GM18861 (cell line): ENCODE measurements around the gene SLC22A12.

ENCODE experiments used
- ATAC-seq: cut with Tn5 transposase; IDR thresholded peaks from one replicate; pipeline ENCODE4 v1.9.1; 2021; ENCODE audit not compliant: unreplicated experiment

Gene SLC22A12

DNA sequence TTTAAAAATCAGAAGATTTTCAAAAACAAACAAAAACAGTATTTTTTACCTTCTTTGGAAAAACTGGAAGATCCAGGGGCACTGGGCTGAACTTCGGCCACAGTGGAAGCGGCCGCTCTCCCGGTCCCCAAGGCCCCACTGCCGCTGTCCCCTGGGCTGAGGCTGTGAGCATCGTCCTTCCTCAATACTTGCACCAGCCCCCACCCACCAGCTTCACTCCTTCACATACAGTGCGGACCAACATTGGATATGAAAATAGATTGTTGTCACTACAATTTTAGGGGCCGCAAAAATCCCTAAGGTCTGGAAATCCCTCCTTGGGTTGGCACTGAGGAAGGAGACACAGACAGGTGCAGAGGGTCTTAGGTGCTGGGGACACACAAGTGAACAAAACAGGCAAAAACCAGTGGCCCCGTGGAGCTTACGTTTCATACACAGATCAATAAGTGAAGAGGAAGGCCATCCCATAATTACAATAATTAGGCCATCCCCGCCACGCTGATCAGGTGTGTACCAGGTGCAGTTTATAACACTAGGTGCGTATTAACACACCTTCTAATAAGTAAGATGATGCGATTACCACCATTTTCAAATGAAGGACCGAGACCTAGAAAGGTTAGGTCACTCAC, 28.2 kb upstream of the SLC22A12 start:
- no peak for ATAC-seq

DNA sequence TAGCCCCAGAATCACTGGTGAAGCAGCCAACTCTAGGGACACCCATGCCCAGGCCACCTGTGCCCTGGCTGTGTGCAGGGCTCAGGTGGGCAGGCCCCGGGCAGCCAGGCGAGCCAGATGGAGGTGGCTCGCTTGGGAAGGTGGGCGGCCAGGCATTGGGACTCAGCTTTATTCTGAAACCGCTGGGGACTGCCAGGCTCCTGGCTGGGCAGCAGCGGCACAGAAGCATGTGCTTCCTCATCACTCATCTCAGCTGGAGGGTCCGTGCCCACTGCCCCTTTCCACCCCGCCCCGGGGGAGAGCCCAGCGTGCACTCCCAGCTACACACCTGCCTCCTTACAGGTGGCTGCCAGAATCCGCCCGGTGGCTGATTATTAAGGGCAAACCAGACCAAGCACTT, 27.1 kb upstream of the SLC22A12 start:
- ATAC-seq, result no peak

DNA sequence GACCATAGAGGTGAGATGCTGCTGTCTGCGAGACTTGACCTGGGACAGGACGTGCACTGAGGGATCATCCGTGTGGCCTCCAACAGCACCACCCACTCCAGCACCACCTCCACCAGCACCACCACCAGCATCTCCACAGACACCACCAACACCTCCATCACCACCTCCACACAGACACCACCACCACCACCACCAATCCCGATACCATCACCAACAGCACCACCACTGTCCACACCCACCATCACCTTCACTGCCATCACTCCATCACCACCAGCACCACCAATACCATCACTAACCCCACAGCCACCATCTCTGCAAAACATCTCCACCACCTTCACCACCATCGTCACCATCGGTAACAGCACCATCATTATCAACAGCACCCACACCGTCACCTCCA, 26.6 kb upstream of the SLC22A12 start:
- ATAC-seq, result no peak

DNA sequence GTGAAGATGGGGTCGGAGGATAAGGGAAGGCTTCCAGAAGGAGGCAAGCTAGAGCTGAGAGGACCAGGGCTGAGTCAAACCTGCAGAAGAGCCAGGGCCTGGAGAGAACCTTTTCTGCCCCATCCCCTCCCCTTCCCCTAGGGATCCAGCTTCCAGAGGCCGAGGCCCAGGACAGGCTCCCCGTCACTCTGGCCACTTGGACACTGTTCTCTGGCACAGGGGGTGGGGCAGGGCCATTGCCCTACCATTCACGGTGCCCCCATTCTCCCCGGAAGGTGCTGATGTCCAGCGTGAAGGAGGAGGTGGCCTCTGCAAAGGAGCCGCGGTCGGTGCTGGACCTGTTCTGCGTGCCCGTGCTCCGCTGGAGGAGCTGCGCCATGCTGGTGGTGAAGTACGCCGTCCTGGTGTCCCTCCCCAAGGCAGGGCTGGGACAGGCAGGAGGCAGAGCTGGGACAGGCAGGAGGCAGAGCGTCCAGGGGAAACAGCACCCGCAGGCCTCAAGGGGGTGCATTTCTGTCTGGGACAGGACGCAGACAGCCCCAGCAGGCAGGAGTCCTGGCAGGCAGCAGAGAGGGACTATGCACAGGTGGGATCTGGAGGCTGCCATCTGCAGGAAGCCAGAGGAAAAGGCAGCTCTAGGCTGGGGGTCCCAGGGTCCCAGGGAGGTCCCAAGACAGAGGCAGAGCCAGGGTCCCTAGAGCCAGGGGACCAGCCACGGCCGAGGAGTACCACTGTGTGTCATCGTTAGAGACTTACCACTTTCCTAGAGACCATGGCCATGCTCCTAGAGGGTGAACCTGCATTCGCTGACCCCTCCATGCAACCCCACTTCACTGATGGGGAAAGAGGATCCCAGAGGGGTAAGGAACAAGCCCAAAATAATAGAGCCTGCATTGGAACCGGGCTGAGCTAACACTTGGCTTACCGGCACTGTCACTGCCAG, 25.8 kb upstream of the SLC22A12 start:
- ATAC-seq, result no peak

DNA sequence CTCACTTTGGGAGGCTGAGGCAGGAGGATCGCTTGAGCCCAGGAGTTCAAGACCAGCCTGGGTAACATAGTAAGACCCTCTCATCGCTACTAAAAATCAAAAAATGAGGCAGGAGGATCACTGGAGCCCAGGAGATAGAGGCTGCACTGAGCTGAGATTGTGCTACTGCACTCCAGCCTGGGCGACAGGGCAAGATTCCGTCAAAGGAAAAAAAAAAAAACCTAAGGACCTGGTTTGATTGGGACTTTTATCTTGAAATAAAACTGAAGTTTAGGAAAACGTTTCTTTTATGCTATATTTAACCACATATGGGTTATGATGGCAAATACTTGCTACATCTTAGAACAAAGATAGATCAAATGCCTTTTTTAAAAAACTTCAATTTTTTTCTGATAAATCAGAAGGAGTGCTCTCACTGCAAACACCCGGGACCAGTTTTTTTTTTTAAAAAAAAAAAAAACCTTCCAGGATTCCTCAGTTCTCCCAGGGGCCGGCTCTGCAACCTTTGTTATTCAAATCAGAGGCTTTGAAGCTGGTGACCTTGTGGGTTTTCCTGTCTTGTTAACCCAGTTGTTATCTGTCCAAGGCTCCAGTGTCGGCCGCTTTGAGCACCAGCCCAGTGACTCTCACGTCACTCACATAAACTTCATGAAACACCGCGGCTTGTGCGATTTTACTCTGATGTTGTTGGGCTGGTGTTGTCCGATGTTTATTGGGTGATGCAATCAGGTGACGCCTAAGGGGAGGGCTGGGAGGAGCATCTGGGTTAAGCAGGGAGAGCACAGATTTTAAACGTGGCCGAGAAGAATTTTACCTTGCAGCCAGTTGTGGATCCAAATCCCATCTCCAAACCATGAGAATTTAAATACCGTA, 24.7 kb upstream of the SLC22A12 start:
- ATAC-seq, result no peak

DNA sequence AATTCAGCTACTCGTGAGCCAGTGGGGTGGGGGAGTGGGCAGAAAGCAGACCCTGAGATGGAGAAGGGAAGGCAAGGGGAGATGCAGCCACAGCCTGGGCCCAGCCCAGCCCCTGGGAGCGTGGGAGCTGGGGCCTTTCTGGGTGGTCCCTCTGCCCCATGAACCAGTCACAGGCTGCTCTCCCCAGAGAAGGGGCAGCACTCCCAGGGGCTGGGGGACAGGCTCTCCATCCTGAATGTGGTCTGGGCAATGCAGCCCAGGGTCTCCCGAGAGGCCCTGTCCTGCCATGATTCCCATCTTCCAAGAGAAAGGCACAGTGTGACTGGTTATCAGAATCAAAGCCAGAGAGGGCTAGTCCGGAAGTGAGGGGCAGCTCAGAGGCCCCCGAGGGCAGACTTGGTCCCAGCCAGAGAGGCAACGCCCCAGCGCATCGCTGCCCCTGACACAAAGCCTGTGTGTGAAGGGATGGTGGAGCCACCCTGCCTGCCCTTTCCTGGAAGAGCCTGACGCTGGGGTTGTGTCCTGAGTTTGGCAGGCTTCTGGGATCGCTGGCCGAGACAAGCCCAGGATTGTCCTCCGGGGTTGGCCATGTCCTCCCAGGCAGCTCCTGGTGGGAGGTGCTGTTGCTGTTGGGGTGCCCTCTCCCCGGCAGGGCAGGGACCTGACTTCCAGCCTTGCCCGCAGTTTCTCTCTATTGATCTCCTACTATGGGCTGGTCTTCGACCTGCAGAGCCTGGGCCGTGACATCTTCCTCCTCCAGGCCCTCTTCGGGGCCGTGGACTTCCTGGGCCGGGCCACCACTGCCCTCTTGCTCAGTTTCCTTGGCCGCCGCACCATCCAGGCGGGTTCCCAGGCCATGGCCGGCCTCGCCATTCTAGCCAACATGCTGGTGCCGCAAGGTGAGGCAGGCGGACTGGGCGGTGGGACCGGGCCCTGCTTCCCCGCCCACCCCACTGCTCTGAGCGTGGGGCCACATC, 23.8 kb upstream of the SLC22A12 start:
- no peak for ATAC-seq

DNA sequence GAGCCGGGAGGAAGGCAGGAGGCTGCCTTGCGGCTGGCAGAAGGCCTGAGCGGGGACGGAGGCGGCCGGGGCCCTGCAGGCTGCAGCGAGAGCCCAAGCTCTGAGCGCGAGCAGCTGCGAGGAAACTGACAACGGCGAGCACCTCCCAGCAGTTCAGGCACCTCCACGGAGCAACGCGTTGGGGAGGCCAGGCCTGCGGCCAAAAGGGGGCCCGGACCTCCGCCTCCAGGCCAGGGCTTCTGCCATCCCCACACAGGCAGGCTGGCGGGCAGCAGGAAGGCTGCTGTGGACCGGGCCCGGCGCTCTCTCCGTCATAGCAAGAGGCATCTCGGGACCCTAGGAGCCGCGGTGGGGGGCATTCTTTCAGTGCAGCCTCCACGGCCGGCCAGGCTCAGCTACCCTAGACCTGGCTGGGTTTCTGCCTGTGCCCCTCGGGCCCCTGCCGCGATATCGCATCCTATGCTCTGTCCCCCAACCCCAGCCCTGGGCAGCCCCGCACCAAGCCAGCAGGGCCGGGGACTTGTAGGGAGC, 22.9 kb upstream of the SLC22A12 start:
- ATAC-seq, result no peak

DNA sequence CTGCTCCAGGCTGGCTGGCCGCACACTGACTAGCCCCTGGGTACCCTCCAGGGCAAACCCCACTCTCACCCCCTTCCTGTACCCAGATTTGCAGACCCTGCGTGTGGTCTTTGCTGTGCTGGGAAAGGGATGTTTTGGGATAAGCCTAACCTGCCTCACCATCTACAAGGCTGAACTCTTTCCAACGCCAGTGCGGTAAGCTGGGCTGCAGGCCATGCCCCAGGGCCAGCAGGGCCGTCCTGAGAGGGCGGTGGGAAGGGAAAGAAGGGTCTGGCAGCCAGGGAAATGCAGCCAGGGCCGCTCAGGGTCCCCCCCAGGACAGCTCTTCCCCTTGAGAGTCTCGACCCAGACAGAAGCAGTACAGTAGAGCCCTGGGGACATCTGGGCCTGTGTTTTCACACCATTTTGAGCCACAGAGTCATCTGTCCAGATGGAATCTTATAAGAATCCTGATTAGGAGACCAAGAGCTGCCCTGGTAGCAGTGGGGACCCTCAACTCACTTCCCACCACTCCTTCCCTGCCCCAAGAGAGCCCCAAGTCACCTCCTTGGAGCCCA, 22.4 kb upstream of the SLC22A12 start:
- no peak for ATAC-seq

DNA sequence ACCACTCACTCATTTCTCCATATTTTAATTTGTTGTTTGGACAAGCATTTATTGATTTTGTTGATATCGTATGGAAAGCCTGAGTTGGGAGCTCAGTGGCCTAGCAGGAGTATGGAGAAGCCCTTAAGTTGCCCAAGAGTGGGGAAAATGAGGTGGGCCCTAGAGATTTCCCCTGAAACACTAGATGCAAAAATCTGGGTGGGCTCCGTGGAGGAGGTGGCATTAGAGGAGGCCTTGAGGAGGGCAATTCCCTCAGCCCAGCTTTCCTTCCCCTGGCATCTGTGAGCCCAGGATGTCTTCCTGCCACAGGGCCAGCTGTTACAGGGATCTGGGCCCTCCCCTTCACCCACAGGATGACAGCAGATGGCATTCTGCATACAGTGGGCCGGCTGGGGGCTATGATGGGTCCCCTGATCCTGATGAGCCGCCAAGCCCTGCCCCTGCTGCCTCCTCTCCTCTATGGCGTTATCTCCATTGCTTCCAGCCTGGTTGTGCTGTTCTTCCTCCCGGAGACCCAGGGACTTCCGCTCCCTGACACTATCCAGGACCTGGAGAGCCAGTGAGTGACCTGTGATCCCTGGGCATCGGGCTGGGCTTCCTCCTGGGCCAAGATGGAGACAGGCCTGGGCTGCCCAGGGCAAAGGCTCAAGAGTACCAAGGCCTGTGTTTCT, 21.6 kb upstream of the SLC22A12 start:
- ATAC-seq, result no peak

DNA sequence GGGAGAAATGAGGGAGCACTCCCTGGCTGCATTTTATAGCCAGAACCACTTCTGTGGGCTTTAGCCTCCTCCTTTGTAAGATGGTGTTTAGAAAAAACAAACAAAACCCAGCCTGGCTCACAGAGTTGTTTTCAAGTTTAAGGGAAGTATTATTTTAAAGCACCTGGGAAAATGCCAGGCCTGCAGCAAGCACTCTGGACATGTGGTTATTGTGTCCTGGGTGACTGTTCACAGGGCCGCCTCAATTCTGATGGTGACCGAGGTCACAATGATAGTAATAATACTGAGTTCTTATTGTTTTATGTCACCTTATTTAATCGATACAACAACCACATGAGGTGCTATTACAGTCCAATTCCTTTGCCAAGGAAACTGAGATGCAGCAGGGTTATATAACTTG, 20.7 kb upstream of the SLC22A12 start:
- no peak for ATAC-seq

DNA sequence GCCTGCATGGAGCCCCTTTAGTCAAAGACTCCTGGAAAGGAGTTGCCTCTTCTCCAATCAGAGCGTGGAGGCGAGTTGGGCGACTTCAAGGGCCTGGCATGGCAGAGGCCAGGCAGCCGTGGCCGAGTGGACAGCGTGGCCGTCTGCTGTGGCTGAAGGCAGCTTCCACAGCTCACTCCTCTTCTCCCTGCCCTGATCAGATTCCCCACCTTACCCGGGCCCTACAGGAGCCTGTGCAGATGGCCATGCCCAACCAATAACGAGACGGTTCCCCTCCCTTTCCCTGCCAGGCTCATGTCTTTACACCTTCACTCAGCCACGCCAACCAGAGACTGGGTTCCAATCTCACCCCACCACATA, 20.0 kb upstream of the SLC22A12 start:
- no peak for ATAC-seq

DNA sequence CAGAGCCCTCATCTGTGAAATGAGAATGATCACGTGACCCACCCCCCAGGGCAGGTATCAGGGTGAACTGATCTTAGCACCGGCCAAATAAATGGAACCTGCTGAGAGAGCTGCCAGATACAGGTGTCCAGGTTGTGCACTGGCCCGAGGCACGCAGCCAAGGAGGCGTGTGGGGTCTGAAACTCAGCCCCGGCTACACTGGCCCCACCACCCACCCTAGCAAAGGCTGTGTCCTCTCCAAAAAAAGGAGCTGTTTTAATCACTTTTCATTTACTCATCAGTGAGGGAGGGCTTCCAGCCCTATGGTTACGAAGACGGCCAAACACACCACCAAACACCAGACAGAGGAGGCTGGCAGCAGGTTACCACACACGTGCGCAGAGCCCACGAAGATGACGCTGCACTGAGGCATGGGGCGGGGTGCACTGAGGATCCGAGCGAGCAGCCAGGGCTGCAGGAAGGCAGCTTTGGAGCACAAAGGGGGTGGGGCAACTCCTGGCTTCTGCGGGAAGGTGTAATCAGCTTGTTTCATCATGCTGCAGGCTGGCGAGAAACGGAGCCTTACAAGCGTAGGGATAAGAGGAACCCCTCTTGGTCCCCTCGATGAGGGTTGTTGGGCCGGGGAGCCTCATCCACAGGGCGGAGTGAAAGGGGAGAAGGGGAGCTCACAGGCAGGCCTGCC, 19.5 kb upstream of the SLC22A12 start:
- no peak for ATAC-seq

DNA sequence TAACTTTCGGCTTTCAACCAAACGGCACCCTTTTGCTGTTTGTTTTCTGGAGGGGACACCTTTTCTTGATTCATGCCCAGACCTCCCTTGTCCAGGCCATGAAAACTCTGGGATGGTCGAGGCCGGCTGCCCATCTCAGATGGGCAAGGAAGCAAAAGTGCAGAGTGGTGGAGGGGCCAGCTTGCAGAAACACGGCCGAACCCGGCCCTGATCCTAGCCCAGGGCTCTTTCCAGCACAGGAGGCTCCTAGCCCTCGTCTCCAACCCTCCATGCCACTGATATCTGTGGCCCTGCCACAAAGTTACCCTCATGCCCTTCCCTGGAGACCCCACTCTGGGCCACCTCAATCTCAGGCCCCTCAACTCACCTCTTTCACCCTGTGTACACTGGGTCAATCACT, 18.9 kb upstream of the SLC22A12 start:
- ATAC-seq, result no peak

DNA sequence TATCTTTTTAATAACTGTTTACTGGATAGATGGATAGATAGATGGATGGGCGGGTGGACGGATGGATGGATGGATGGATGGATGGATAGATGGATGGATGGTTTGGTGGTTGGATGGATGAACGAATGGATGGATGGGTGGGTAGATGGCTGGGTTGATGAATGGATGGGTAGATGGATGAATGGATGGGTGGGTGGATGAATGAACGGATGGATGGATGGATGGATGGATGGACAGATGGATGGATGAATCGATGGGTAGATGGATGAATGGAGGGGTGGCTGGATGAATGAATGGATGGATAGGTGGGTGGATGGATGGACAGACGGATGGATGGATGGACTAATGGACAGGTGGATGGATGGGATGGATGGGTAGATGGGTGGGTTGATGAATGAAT, 13.8 kb upstream of the SLC22A12 start:
- no peak for ATAC-seq

DNA sequence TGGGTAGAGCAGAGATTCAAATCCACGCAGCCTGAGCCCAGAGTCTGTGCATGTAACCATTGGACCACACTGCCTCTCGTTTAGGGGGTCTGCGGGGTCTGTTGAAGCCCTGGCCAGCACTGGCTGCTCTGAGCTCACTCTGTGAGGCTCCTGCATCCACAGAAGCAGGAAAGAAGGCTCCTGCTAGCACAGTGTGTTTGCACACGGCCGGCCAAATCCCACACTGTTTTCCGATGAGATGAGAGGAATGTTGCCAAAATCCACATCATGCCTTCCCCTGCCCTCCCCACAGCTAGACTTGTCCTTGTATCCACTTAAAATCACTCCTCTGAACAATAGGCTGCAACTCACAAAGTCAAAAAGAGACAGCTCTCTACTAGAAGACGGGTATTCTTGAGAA, 10.6 kb upstream of the SLC22A12 start:
- no peak for ATAC-seq

DNA sequence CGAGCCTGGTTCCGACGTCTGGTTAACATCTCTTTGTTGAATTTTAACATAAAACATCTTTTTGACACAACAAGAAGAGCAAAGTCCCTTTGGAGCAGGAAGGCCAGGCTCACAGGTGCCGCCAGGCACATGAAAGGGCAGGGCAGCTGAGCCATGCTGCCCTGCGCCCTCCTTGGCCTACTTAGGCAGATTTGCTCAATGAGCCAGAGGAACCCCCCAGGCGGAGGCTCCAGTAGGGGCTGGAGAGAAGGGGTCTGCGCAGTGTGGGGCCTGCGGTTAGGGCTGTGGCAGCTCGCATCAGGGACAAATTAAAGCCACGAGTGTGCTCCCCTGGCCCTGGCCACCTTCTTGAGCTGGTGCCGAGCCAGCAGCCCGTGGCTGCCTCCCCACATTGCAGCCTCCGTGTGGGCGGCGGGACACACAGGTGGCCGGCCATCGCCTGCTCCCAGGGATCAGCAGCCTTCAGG, 9.9 kb upstream of the SLC22A12 start:
- ATAC-seq, result no peak

DNA sequence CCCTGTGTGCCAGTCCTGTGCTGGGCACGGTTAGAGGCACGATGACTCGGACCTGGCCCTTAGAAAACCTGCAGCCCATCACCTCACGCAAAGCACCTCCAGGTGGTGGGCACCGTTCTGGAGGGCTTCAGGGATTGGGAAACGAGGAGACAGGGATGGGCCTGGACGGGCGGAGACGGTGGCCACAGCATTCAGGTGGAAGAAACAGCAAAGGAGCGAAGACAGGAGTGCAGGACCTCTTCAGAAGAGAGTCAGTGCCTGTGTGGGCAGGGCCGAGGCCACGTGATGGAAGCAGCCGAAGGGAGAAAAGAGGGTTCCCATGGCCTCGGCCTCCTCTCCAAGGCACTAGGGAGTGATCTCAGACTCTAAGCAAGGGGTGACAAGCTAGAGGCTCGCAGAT, 8.1 kb upstream of the SLC22A12 start:
- ATAC-seq, result no peak
